ENCODE data around the gene TMPRSS2.

Gene TMPRSS2

GRCh38 chr21:41507521-41508414, at the start of gene TMPRSS2:
TSS of gene TMPRSS2 (minus strand) at chr21:41508158. CDS start at chr21:41498133, 10,025 bp downstream.
- peaks cover 2% of the 10 kb centered on the region; the same call in 1 of the 2 replicates for H3K27me3 ChIP-seq (replicated peaks; ENCODE audit: control insufficient read depth, insufficient read depth, low read length)
- H3K4me3 ChIP-seq (replicated peaks; ENCODE audit: low read depth, low read length): no peak within 1 kb of the TSS
- H3K36me3 ChIP-seq (ENCODE audit: control insufficient read depth, insufficient read depth, low read length): no peaks in the 10 kb centered on the region
- no peak for TF ChIP-seq CTCF (IDR thresholded peaks at IDR 0.05; ENCODE audit: insufficient read depth, low read length, poor library complexity, severe bottlenecking)
- no peak for DNase-seq (ENCODE audit: extremely low read depth, insufficient read length)

GRCh38 chr21:41555057-41555456, 47.1 kb upstream of the TMPRSS2 start:
- H3K27me3 ChIP-seq (replicated peaks; ENCODE audit: control insufficient read depth, insufficient read depth, low read length): no peaks in the 10 kb centered on the region
- no peak overlapping the region for H3K4me3 ChIP-seq (replicated peaks; ENCODE audit: low read depth, low read length)
- no peak for DNase-seq (ENCODE audit: extremely low read depth, insufficient read length)
- no peak for TF ChIP-seq CTCF (IDR thresholded peaks at IDR 0.05; ENCODE audit: insufficient read depth, low read length, poor library complexity, severe bottlenecking)
- H3K36me3 ChIP-seq (ENCODE audit: control insufficient read depth, insufficient read depth, low read length): no peaks in the 10 kb centered on the region

- DNase-seq (ENCODE audit: extremely low read depth, insufficient read length): no peak
- no peak for TF ChIP-seq CTCF (IDR thresholded peaks at IDR 0.05; ENCODE audit: insufficient read depth, low read length, poor library complexity, severe bottlenecking)
- Histone ChIP-seq H3K27me3 (replicated peaks; ENCODE audit: control insufficient read depth, insufficient read depth, low read length) (no peaks in the 10 kb centered on the region), H3K4me3 (replicated peaks; ENCODE audit: low read depth, low read length) (no peak overlapping the region), H3K36me3 (ENCODE audit: control insufficient read depth, insufficient read depth, low read length) (no peaks in the 10 kb centered on the region)
These were observed 44.3 kb upstream of the TMPRSS2 start for GRCh38 chr21:41552254-41552653.

GRCh38 chr21:41548781-41549180, 40.8 kb upstream of the TMPRSS2 start:
- no peak for DNase-seq (ENCODE audit: extremely low read depth, insufficient read length)
- TF ChIP-seq CTCF (IDR thresholded peaks at IDR 0.05; ENCODE audit: insufficient read depth, low read length, poor library complexity, severe bottlenecking): no peak

GRCh38 chr21:41547111-41547510, 39.2 kb upstream of the TMPRSS2 start:
- Histone ChIP-seq H3K36me3 (ENCODE audit: control insufficient read depth, insufficient read depth, low read length) (no peaks in the 10 kb centered on the region), H3K4me3 (replicated peaks; ENCODE audit: low read depth, low read length) (no peak overlapping the region), H3K27me3 (replicated peaks; ENCODE audit: control insufficient read depth, insufficient read depth, low read length) (no peaks in the 10 kb centered on the region)
- no peak for DNase-seq (ENCODE audit: extremely low read depth, insufficient read length)
- TF ChIP-seq CTCF (IDR thresholded peaks at IDR 0.05; ENCODE audit: insufficient read depth, low read length, poor library complexity, severe bottlenecking): no peak

More at GRCh38 chr21:41548781-41549180, 40.8 kb upstream of the TMPRSS2 start:
- Histone ChIP-seq H3K27me3 (replicated peaks; ENCODE audit: control insufficient read depth, insufficient read depth, low read length) (no peaks in the 10 kb centered on the region), H3K4me3 (replicated peaks; ENCODE audit: low read depth, low read length) (no peak overlapping the region), H3K36me3 (ENCODE audit: control insufficient read depth, insufficient read depth, low read length) (no peaks in the 10 kb centered on the region)

Data from GM06990 (cell line).